Mammary epithelial cell (primary cell): ENCODE data around the gene ADGRV1.

Experiments
- CTCF ChIP-seq, 2 donors: IDR thresholded peaks in 1 of 2; conservative IDR thresholded peaks in 1 of 2; 2 replicates each; pipeline ENCODE4 v1.5.1; 2011 to 2012; ENCODE audit warnings: inconsistent platforms in 2 of 2, low read length in 2 of 2, mild to moderate bottlenecking in 2 of 2, control low read depth in 1 of 2, low read depth in 1 of 2; ENCODE audit not compliant: insufficient read depth in 1 of 2; ENCODE audit errors: extremely low read depth in 1 of 2
- EZH2 ChIP-seq: IDR thresholded peaks from 2 replicates; pipeline ENCODE4 v1.6.1; 2012; ENCODE audit warnings: low read length, inconsistent platforms, borderline replicate concordance

GRCh38 chr5:91190314-91190690 is 631.7 kb downstream of the ADGRV1 start:
- no peak for TF ChIP-seq CTCF (conservative IDR thresholded peaks at IDR 0.05 in 1 of 2, IDR thresholded peaks at IDR 0.05 in 1 of 2; ENCODE audit: extremely low read depth in 1 of 2, insufficient read depth in 1 of 2, low read depth in 1 of 2, low read length in 2 of 2)
- no peak for TF ChIP-seq EZH2
